Measurements from ENCODE around the gene GRSF1. TPM values are rescaled to one million over a fixed set of nuclear protein-coding genes. Genes with fewer than 3 reads are reported as not detected.

The GRSF1 gene
- total RNA-seq, 1 experiment from 2014 or later: 120 TPM

GRCh38 chr4:70838666-70839588 is 763 bp downstream of the GRSF1 start:
- in situ Hi-C loops (cut with HindIII; ENCODE audit: low sequenced_read_pairs): no loop called here
- DNase-seq (ENCODE audit: low spot score): peak; percentile 64

GRCh38 chr4:70838204-70838603 is 1.5 kb downstream of the GRSF1 start:
- in situ Hi-C loops (cut with HindIII; ENCODE audit: low sequenced_read_pairs): no loop called here
- peak; percentile 15 for DNase-seq (ENCODE audit: low spot score)

- in situ Hi-C loops (cut with HindIII; ENCODE audit: low sequenced_read_pairs): no loop called here
- no peak for DNase-seq (ENCODE audit: low spot score)
Observed at GRCh38 chr4:70836081-70836480, 3.6 kb downstream of the GRSF1 start.

GRCh38 chr4:70833675-70834074 is 6.0 kb downstream of the GRSF1 start:
- no peak for DNase-seq (ENCODE audit: low spot score)
- in situ Hi-C loops (cut with HindIII; ENCODE audit: low sequenced_read_pairs): no loop called here

- DNase-seq (ENCODE audit: low spot score): no peak
- in situ Hi-C loops (cut with HindIII; ENCODE audit: low sequenced_read_pairs): no loop called here
Observed at GRCh38 chr4:70831293-70831692, 8.4 kb downstream of the GRSF1 start.

GRCh38 chr4:70830054-70830453 is 9.6 kb downstream of the GRSF1 start:
- DNase-seq (ENCODE audit: low spot score): no peak
- in situ Hi-C loops (cut with HindIII; ENCODE audit: low sequenced_read_pairs): no loop called here

GRCh38 chr4:70829492-70829891 is 10.2 kb downstream of the GRSF1 start:
- DNase-seq (ENCODE audit: low spot score): no peak
- in situ Hi-C loops (cut with HindIII; ENCODE audit: low sequenced_read_pairs): no loop called here

- no peak for DNase-seq (ENCODE audit: low spot score)
- in situ Hi-C loops (cut with HindIII; ENCODE audit: low sequenced_read_pairs): no loop called here
Observed at GRCh38 chr4:70829015-70829414, 10.7 kb downstream of the GRSF1 start.

GRCh38 chr4:70818921-70819320 is 20.8 kb downstream of the GRSF1 start:
- DNase-seq (ENCODE audit: low spot score): no peak
- in situ Hi-C loops (cut with HindIII; ENCODE audit: low sequenced_read_pairs): no loop called here

GRCh38 chr4:70818173-70818855 is 21.4 kb downstream of the GRSF1 start:
- DNase-seq (ENCODE audit: low spot score): no peak
- in situ Hi-C loops (cut with HindIII; ENCODE audit: low sequenced_read_pairs): no loop called here

GRCh38 chr4:70816894-70817293 is 22.8 kb downstream of the GRSF1 start:
- no peak for DNase-seq (ENCODE audit: low spot score)
- in situ Hi-C loops (cut with HindIII; ENCODE audit: low sequenced_read_pairs): no loop called here

GRCh38 chr4:70815370-70815769 is 24.3 kb downstream of the GRSF1 start:
- in situ Hi-C loops (cut with HindIII; ENCODE audit: low sequenced_read_pairs): no loop called here
- no peak for DNase-seq (ENCODE audit: low spot score)

GRCh38 chr4:70808151-70808550 is 31.5 kb downstream of the GRSF1 start:
- DNase-seq (ENCODE audit: low spot score): no peak
- in situ Hi-C loops (cut with HindIII; ENCODE audit: low sequenced_read_pairs): no loop called here

- DNase-seq (ENCODE audit: low spot score): no peak
- in situ Hi-C loops (cut with HindIII; ENCODE audit: low sequenced_read_pairs): no loop called here
Observed at GRCh38 chr4:70802928-70803580, 36.6 kb downstream of the GRSF1 start.

GRCh38 chr4:70801265-70801809 is 38.4 kb downstream of the GRSF1 start:
- DNase-seq (ENCODE audit: low spot score): no peak
- in situ Hi-C loops (cut with HindIII; ENCODE audit: low sequenced_read_pairs): no loop called here

GRCh38 chr4:70793626-70794025 is 46.1 kb downstream of the GRSF1 start:
- in situ Hi-C loops (cut with HindIII; ENCODE audit: low sequenced_read_pairs): no loop called here
- DNase-seq (ENCODE audit: low spot score): no peak

GRCh38 chr4:70788733-70789132 is 51.0 kb downstream of the GRSF1 start:
- DNase-seq (ENCODE audit: low spot score): no peak
- in situ Hi-C loops (cut with HindIII; ENCODE audit: low sequenced_read_pairs): no loop called here

GRCh38 chr4:70787496-70787895 is 52.2 kb downstream of the GRSF1 start:
- DNase-seq (ENCODE audit: low spot score): no peak
- in situ Hi-C loops (cut with HindIII; ENCODE audit: low sequenced_read_pairs): no loop called here

- in situ Hi-C loops (cut with HindIII; ENCODE audit: low sequenced_read_pairs): no loop called here
- no peak for DNase-seq (ENCODE audit: low spot score)
Observed at GRCh38 chr4:70783096-70783495, 56.6 kb downstream of the GRSF1 start.

All from G401 (cell line).